ENCODE results near the gene COQ7. TPM values are rescaled to one million over a fixed set of nuclear protein-coding genes. Genes with fewer than 3 reads are reported as not detected.

COQ7 gene
- total and polyA plus RNA-seq, 2 of the 4 experiments (the other 2 are of a cell fraction), result 10.9 to 13.6 TPM

DNA sequence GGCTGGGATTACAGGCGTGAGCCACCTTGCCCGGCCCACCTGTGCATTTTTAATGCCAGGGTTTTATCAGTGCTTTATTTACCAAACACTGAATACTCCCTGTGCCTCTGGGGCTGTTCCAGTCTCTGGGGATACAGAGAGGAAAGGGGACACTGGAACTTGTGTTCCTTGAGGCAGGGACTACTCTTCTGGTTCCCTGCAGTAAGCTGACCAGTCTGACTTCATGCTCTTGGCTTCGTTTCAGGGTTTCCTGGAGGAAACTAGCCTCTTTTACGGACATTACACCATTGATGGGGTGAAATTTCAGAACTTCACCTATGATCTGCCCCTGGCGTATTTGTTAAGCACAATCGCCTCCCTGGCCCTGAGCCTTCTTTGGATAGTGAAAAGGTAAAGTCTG, 37.4 kb upstream of the COQ7 start:
- no peak for ATAC-seq (ENCODE audit: low read depth)
- CTCF ChIA-PET, result interaction anchor here (0.6 kb wide), 1 partner anchor 12 kb away, joined by 3 read pairs; no protein-coding TSS in a partner anchor
- dilution Hi-C loops (cut with HindIII; ENCODE audit: low sequenced_read_pairs, unreplicated experiment), result no loop called here

More for the DNA sequence above, 37.4 kb upstream of the COQ7 start:
- H3K9me1 ChIP-seq (ENCODE audit: insufficient read depth, low read length), result no peaks in the 10 kb centered on the region
- in situ Hi-C loops (cut with MboI; ENCODE audit: low sequenced_read_pairs) (no loop called here), intact Hi-C loops (cut with micrococcal nuclease) (no loop called here)
- no peak overlapping the region for H2AFZ ChIP-seq (replicated peaks; ENCODE audit: low read length, poor library complexity)
- no peaks in the 10 kb centered on the region for H3K9me3 ChIP-seq (ENCODE audit: control insufficient read depth, insufficient read depth, low read length)
- POLR2A ChIA-PET (ENCODE audit: unreplicated experiment), result no interaction called here
- no peak overlapping the region for H3K9ac ChIP-seq (ENCODE audit: low read depth, low read length)
- H2BK5ac ChIP-seq (ENCODE audit: low read depth, low read length, poor library complexity, severe bottlenecking), result no peak overlapping the region
- DNase-seq, result no peak
- WGBS, 2 experiments (ENCODE audit: extremely low coverage in 2 of 2, insufficient read length in 1 of 2), result no CpG with 5 or more reads among the region's 6 CpGs
- no peaks in the 10 kb centered on the region for H3K27me3 ChIP-seq (ENCODE audit: control insufficient read depth, insufficient read depth, low read length)
- H3K23ac ChIP-seq (ENCODE audit: low read depth, low read length), result no peak overlapping the region
- no peak overlapping the region for H2BK20ac ChIP-seq (ENCODE audit: low read depth, low read length)
- no peak overlapping the region for H2AK5ac ChIP-seq (ENCODE audit: low read depth, low read length)
- H3K27ac ChIP-seq (ENCODE audit: insufficient read depth, low read length), result no peak overlapping the region
- no peaks in the 10 kb centered on the region for H4K20me1 ChIP-seq (ENCODE audit: insufficient read depth, low read length)
- no peak overlapping the region for H2BK15ac ChIP-seq (ENCODE audit: low read depth, low read length)
- TF ChIP-seq BHLHE40 (IDR thresholded peaks at IDR 0.05; ENCODE audit: low read depth, low read length), result no peak
- no peak for TF ChIP-seq CHD1 (IDR thresholded peaks at IDR 0.05; ENCODE audit: low read depth, low read length)
- TF ChIP-seq RCOR1 (IDR thresholded peaks at IDR 0.05; ENCODE audit: insufficient replicate concordance, low read length), result no peak
- TF ChIP-seq MXI1 (IDR thresholded peaks at IDR 0.05; ENCODE audit: borderline replicate concordance, low read depth, low read length), result no peak
- TF ChIP-seq POLR2A (IDR thresholded peaks at IDR 0.05; ENCODE audit: low read depth, low read length), result no peak
- TF ChIP-seq NFE2L2 (IDR thresholded peaks at IDR 0.05; ENCODE audit: low read depth, low read length), result no peak
- TF ChIP-seq CTCF (conservative IDR thresholded peaks at IDR 0.05; ENCODE audit: low read depth, low read length), result no peak
- no peak for TF ChIP-seq SMC3 (IDR thresholded peaks at IDR 0.05; ENCODE audit: low read depth, low read length)
- TF ChIP-seq MAZ (IDR thresholded peaks at IDR 0.05; ENCODE audit: borderline replicate concordance, low read depth, low read length), result no peak
- TF ChIP-seq, protein P1, sequence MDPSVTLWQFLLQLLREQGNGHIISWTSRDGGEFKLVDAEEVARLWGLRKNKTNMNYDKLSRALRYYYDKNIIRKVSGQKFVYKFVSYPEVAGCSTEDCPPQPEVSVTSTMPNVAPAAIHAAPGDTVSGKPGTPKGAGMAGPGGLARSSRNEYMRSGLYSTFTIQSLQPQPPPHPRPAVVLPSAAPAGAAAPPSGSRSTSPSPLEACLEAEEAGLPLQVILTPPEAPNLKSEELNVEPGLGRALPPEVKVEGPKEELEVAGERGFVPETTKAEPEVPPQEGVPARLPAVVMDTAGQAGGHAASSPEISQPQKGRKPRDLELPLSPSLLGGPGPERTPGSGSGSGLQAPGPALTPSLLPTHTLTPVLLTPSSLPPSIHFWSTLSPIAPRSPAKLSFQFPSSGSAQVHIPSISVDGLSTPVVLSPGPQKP (IDR thresholded peaks at IDR 0.05; ENCODE audit: borderline replicate concordance, low read depth, low read length), result no peak
- no peak for TF ChIP-seq FOS (IDR thresholded peaks at IDR 0.05; ENCODE audit: low read depth, low read length)
- TF ChIP-seq, protein P2, sequence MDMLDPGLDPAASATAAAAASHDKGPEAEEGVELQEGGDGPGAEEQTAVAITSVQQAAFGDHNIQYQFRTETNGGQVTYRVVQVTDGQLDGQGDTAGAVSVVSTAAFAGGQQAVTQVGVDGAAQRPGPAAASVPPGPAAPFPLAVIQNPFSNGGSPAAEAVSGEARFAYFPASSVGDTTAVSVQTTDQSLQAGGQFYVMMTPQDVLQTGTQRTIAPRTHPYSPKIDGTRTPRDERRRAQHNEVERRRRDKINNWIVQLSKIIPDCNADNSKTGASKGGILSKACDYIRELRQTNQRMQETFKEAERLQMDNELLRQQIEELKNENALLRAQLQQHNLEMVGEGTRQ (IDR thresholded peaks at IDR 0.05; ENCODE audit: low read depth, low read length), result no peak
- no peak for TF ChIP-seq RFX5 (IDR thresholded peaks at IDR 0.05; ENCODE audit: low read depth, low read length)
- no peaks in the 10 kb centered on the region for H3K36me3 ChIP-seq (ENCODE audit: control insufficient read depth, insufficient read depth, low read length)
- no peaks in the 10 kb centered on the region for H3K4me1 ChIP-seq (ENCODE audit: control insufficient read depth, insufficient read depth, low read length)
- no peak overlapping the region for H2BK120ac ChIP-seq (ENCODE audit: low read depth, low read length)
- H4K91ac ChIP-seq (ENCODE audit: insufficient read depth, low read depth, low read length), result no peak overlapping the region
- H3K18ac ChIP-seq (ENCODE audit: low read depth, low read length), result no peak overlapping the region
- no peaks in the 10 kb centered on the region for H3K79me1 ChIP-seq (ENCODE audit: low read depth in 1 of 2, low read length in 2 of 2)
- no TSS peak for BruUV-seq (replicated peaks)
- no peak overlapping the region for H3K14ac ChIP-seq (replicated peaks; ENCODE audit: low read depth, low read length)
- H3K56ac ChIP-seq (ENCODE audit: extremely low read depth, insufficient read depth, low read length), result no peak overlapping the region
- H2AK9ac ChIP-seq (replicated peaks; ENCODE audit: low read depth, low read length, poor library complexity), result no peak overlapping the region
- no peak overlapping the region for H3K4ac ChIP-seq (ENCODE audit: low read depth, low read length)
- H4K5ac ChIP-seq (ENCODE audit: low read depth, low read length), result no peak overlapping the region
- no peak overlapping the region for H3K4me3 ChIP-seq (ENCODE audit: insufficient read depth, low read depth, low read length)
- no peak overlapping the region for H4K8ac ChIP-seq (ENCODE audit: low read depth in 2 of 2, low read length in 2 of 2)
- no peak overlapping the region for H3K4me2 ChIP-seq (ENCODE audit: low read depth, low read length)
